ENCODE results near the gene RPS17.

Gene RPS17

GRCh38 chr15:82554849-82555248 is 14.6 kb upstream of the RPS17 start:
- Histone ChIP-seq H3K4me1 (ENCODE audit: control insufficient read depth in 1 of 2, insufficient read depth in 1 of 2, low read depth in 1 of 2, low read length in 1 of 2) (no peaks in the 10 kb centered on the region), H3K27me3 (peaks cover 13% of the 10 kb centered on the region), H3K27ac (no peak overlapping the region), H3K36me3 (no peaks in the 10 kb centered on the region), H3K9me3 (no peaks in the 10 kb centered on the region), H3K4me3 (ENCODE audit: low read depth in 1 of 2, low read length in 1 of 2) (no peak overlapping the region)
- TF ChIP-seq CTCF (IDR thresholded peaks at IDR 0.05) = no peak

GRCh38 chr15:82554351-82554750 is 14.1 kb upstream of the RPS17 start:
- peaks cover 13% of the 10 kb centered on the region for H3K27me3 ChIP-seq
- H3K36me3 ChIP-seq = no peaks in the 10 kb centered on the region
- H3K4me1 ChIP-seq (ENCODE audit: control insufficient read depth in 1 of 2, insufficient read depth in 1 of 2, low read depth in 1 of 2, low read length in 1 of 2) = no peaks in the 10 kb centered on the region
- H3K4me3 ChIP-seq (ENCODE audit: low read depth in 1 of 2, low read length in 1 of 2) = no peak overlapping the region
- no peak for TF ChIP-seq CTCF (IDR thresholded peaks at IDR 0.05)
- H3K9me3 ChIP-seq = no peaks in the 10 kb centered on the region
- H3K27ac ChIP-seq = no peak overlapping the region

GRCh38 chr15:82553846-82554245 is 13.6 kb upstream of the RPS17 start:
- no peak for TF ChIP-seq CTCF (IDR thresholded peaks at IDR 0.05)
- no peak overlapping the region for H3K27ac ChIP-seq
- no peaks in the 10 kb centered on the region for H3K4me1 ChIP-seq (ENCODE audit: control insufficient read depth in 1 of 2, insufficient read depth in 1 of 2, low read depth in 1 of 2, low read length in 1 of 2)
- H3K36me3 ChIP-seq = no peaks in the 10 kb centered on the region
- peaks cover 13% of the 10 kb centered on the region for H3K27me3 ChIP-seq
- H3K9me3 ChIP-seq = no peaks in the 10 kb centered on the region
- no peak overlapping the region for H3K4me3 ChIP-seq (ENCODE audit: low read depth in 1 of 2, low read length in 1 of 2)

- H3K4me1 ChIP-seq (ENCODE audit: control insufficient read depth in 1 of 2, insufficient read depth in 1 of 2, low read depth in 1 of 2, low read length in 1 of 2) = no peaks in the 10 kb centered on the region
- H3K27me3 ChIP-seq = peaks cover 13% of the 10 kb centered on the region
- H3K36me3 ChIP-seq = no peaks in the 10 kb centered on the region
- no peak overlapping the region for H3K4me3 ChIP-seq (ENCODE audit: low read depth in 1 of 2, low read length in 1 of 2)
- no peak overlapping the region for H3K27ac ChIP-seq
- no peak for TF ChIP-seq CTCF (IDR thresholded peaks at IDR 0.05)
- no peaks in the 10 kb centered on the region for H3K9me3 ChIP-seq
Measured at GRCh38 chr15:82552861-82553260, 12.6 kb upstream of the RPS17 start.

DNA sequence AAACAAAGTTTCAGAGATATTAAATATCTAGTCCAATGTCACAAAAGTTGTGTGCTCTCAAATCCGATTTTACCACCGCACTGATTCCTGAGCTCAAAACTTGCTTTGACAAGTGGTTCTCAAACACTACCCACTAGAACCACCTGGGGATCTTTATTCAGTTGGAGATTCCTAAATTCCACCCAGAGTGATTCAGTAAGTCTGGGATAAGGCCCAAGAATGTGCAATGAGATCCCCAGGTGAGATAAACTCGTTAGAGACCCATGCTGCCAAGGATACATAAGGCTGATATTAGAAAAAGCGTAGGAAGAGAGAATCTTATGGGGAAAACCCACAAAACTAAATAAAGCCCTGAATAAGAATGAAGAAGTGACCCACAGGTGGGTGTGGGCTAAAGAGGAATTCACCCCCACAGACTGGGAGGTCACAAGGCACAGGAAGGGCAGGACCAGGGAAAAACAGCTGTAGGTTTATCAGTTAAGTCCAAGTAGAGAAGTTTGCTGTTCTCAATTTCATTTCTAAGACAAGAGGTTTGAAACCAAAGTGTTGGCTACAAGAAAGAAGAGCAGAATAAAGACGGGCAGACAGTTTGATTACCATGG is 11.5 kb upstream of the RPS17 start:
- H3K4me1 ChIP-seq (ENCODE audit: control insufficient read depth in 1 of 2, insufficient read depth in 1 of 2, low read depth in 1 of 2, low read length in 1 of 2) = no peaks in the 10 kb centered on the region
- TF ChIP-seq CTCF (IDR thresholded peaks at IDR 0.05) = no peak
- H3K4me3 ChIP-seq (ENCODE audit: low read depth in 1 of 2, low read length in 1 of 2) = no peak overlapping the region
- no peaks in the 10 kb centered on the region for H3K36me3 ChIP-seq
- H3K9me3 ChIP-seq = no peaks in the 10 kb centered on the region
- H3K27me3 ChIP-seq = peaks cover 13% of the 10 kb centered on the region
- no peak overlapping the region for H3K27ac ChIP-seq

All from neutrophil (primary cell).